HepG2 (cell line): ENCODE measurements around the gene PNLDC1. TPM values are rescaled to one million over a fixed set of nuclear protein-coding genes. Genes with fewer than 3 reads are reported as not detected.

Source experiments
- ARID2 ChIP-seq: sonication (generic); formaldehyde crosslinking; IDR thresholded peaks from 2 replicates; pipeline ENCODE4 v1.8.1; 2022; ENCODE audit warnings: mild to moderate bottlenecking, missing genetic modification reagents, borderline replicate concordance
- FOSL2 ChIP-seq: sonication (generic); formaldehyde crosslinking; IDR thresholded peaks from 2 replicates; pipeline ENCODE4 v1.4.0; 2020; ENCODE audit warnings: missing genetic modification reagents
- GTF3A ChIP-seq: sonication (generic); formaldehyde crosslinking; conservative IDR thresholded peaks from 2 replicates; pipeline ENCODE4 v1.4.0; 2020; ENCODE audit warnings: mild to moderate bottlenecking, missing genetic modification reagents
- MED1 ChIP-seq: sonication (generic); formaldehyde crosslinking; IDR thresholded peaks from 2 replicates; pipeline ENCODE4 v1.4.0; 2020; ENCODE audit warnings: missing genetic modification reagents
- PPARG ChIP-seq: conservative IDR thresholded peaks from 2 replicates; pipeline ENCODE4 v1.6.1; 2016; ENCODE audit warnings: missing biosample characterization, missing genetic modification reagents
- SAFB2 ChIP-seq: sonication (generic); formaldehyde crosslinking; IDR thresholded peaks from 2 replicates; pipeline ENCODE4 v1.5.1; 2020; ENCODE audit warnings: missing genetic modification reagents, low read depth, mild to moderate bottlenecking, borderline replicate concordance
- THAP9 ChIP-seq: sonication (generic); formaldehyde crosslinking; IDR thresholded peaks from 2 replicates; pipeline ENCODE4; 2020; ENCODE audit warnings: missing genetic modification reagents, mild to moderate bottlenecking, borderline replicate concordance
- ZBTB20 ChIP-seq: sonication (generic); formaldehyde crosslinking; IDR thresholded peaks from 2 replicates; pipeline ENCODE4 v1.8.1; 2023; ENCODE audit warnings: missing genetic modification reagents, low read depth, mild to moderate bottlenecking, borderline replicate concordance
- ZNF710 ChIP-seq: sonication (generic); formaldehyde crosslinking; IDR thresholded peaks from 2 replicates; pipeline ENCODE4 v1.5.0; 2020; ENCODE audit warnings: mild to moderate bottlenecking, missing genetic modification reagents, borderline replicate concordance
- polyA plus RNA-seq, 8 experiments: library from polyadenylated mRNA; depleted of rRNA in 3 of 8; stranded (reverse) in 7 of 8; unstranded in 1 of 8; fragments of >200 nt; fragmentation: Illumina TruSeq in 4 of 8; extraction: Trizol in 4 of 8; gene quantifications; 2 replicates each; pipeline versions ENCODE4 v1.2.1 to v1.2.3, GENCODE V29; 2011 to 2016; ENCODE audit warnings: low read depth in 4 of 8, missing spikeins in 1 of 8, mixed read lengths in 1 of 8; ENCODE audit not compliant: insufficient read depth in 1 of 8
- total RNA-seq, 5 experiments: library from RNA; depleted of rRNA; stranded (reverse); fragments of >200 nt; fragmentation: Illumina TruSeq; extraction: Trizol; gene quantifications; 2 replicates each; pipeline ENCODE4 v1.2.3, GENCODE V29; 2016; ENCODE audit warnings: low read depth in 1 of 5

Gene PNLDC1
- total and polyA plus RNA-seq, 2 of the 13 experiments (the other 11 are each of a cell fraction or from before 2014, with no cell fraction given): not detected

- TF ChIP-seq ZNF710: no peak
- TF ChIP-seq FOSL2 (CRISPR knock-in tag): peak; percentile 67
- no peak for TF ChIP-seq PPARG
- no peak for TF ChIP-seq SAFB2
- no peak for TF ChIP-seq ZBTB20 (CRISPR knock-in tag)
- no peak for TF ChIP-seq ARID2 (CRISPR knock-in tag)
- TF ChIP-seq GTF3A (CRISPR knock-in tag): no peak
- TF ChIP-seq THAP9: 0 out of 2 replicates have a peak, but pooled peaks have one; percentile 24
- TF ChIP-seq MED1: no peak
These were observed 6.0 kb downstream of the PNLDC1 start (continued) for GRCh38 chr6:159806021-159806458.
